Uterus (tissue), 4 donors: ENCODE measurements around the gene BEND6. TPM values are rescaled to one million over a fixed set of nuclear protein-coding genes. Genes with fewer than 3 reads are reported as not detected.

Experiments
- DNase-seq, 2 donors: peaks; one replicate each; pipeline ENCODE4 v3.0.0-alpha.2; 2019 to 2020
- H3K27ac ChIP-seq, 2 donors: fragments of 200-600 bp; sonication (generic); 1 replicate in 1 of 2; 2 replicates in 1 of 2; pipeline ENCODE4 v1.5.1; 2016 to 2018
- H3K27me3 ChIP-seq, 2 donors: fragments of 200-600 bp; sonication (generic); one replicate each; pipeline ENCODE4 v1.5.1; 2018 to 2019; ENCODE audit warnings: control low read depth in 1 of 2
- H3K36me3 ChIP-seq, 2 donors: fragments of 200-600 bp; sonication (generic); one replicate each; pipeline ENCODE4 v1.5.1; 2019; ENCODE audit warnings: control low read depth in 1 of 2
- H3K4me1 ChIP-seq, 2 donors: fragments of 200-600 bp; sonication (generic); one replicate each; pipeline ENCODE4 v1.5.1; 2018 to 2019; ENCODE audit warnings: control low read depth in 1 of 2
- H3K4me3 ChIP-seq, 2 donors: fragments of 200-600 bp; sonication (generic); 1 replicate in 1 of 2; 2 replicates in 1 of 2; pipeline ENCODE4 v1.5.1; 2018 to 2019; ENCODE audit warnings: mild to moderate bottlenecking in 1 of 2
- H3K9me3 ChIP-seq, 2 donors: fragments of 200-600 bp; sonication (generic); one replicate each; pipeline ENCODE4 v1.5.1; 2019; ENCODE audit warnings: control low read depth in 1 of 2
- CTCF ChIP-seq, 4 experiments: fragments of 200-600 bp in 2 of 4; fragments of 450-650 bp in 2 of 4; sonication (generic) in 2 of 4; IDR thresholded peaks; one replicate each; pipeline ENCODE4 v1.5.1; 2016 to 2019; ENCODE audit warnings: antibody characterized with exemption in 4 of 4, mild to moderate bottlenecking in 2 of 4, moderate library complexity in 1 of 4
- POLR2A ChIP-seq, 2 donors: fragments of 450-650 bp; IDR thresholded peaks; one replicate each; pipeline ENCODE4 v1.6.1; 2016; ENCODE audit warnings: antibody characterized with exemption in 2 of 2, mild to moderate bottlenecking in 1 of 2, moderate library complexity in 1 of 2
- intact Hi-C: fragments of 100-400 bp; cut with DNase I; formaldehyde crosslinking; loops from one replicate; pipeline ENCODE4 v1.15.1; 2023; ENCODE audit warnings: low total_unique reads
- total RNA-seq, 4 donors: library from RNA; depleted of rRNA in 3 of 4; stranded (reverse); fragments of >200 nt in 3 of 4; gene quantifications; one replicate each; pipeline versions ENCODE4 v1.1.0 to v1.2.4, GENCODE V29; 2014 to 2023
- donor health status: DM: yes; HTN: yes; CAD: no.

The BEND6 gene
- total RNA-seq, 4 donors from 2014 or later: 3.8 to 10.2 (median 4.5) TPM

GRCh38 chr6:56916849-56917551 is 37.9 kb upstream of the BEND6 start:
- TF ChIP-seq POLR2A (IDR thresholded peaks at IDR 0.05): no peak
- no peak for TF ChIP-seq CTCF (IDR thresholded peaks at IDR 0.05)
- Histone ChIP-seq H3K9me3 (no peaks in the 10 kb centered on the region), H3K27me3 (no peaks in the 10 kb centered on the region), H3K4me1 (no peaks in the 10 kb centered on the region), H3K27ac (no peak overlapping the region), H3K4me3 (no peak overlapping the region), H3K36me3 (no peaks in the 10 kb centered on the region)
- intact Hi-C loops: no loop called here
- DNase-seq: no peak

- H3K27ac ChIP-seq: no peak overlapping the region
- H3K36me3 ChIP-seq: no peaks in the 10 kb centered on the region
- TF ChIP-seq POLR2A (IDR thresholded peaks at IDR 0.05) (no peak), CTCF (IDR thresholded peaks at IDR 0.05) (no peak)
- H3K9me3 ChIP-seq: no peaks in the 10 kb centered on the region
- no peak for DNase-seq
- no peak overlapping the region for H3K4me3 ChIP-seq
- H3K27me3 ChIP-seq: no peaks in the 10 kb centered on the region
- intact Hi-C loops: no loop called here
- H3K4me1 ChIP-seq: no peaks in the 10 kb centered on the region
Observed at GRCh38 chr6:56922645-56923044, 32.3 kb upstream of the BEND6 start.

- no peak overlapping the region for H3K27ac ChIP-seq
Observed at GRCh38 chr6:56923565-56923964, 31.3 kb upstream of the BEND6 start.

GRCh38 chr6:56927538-56928453 is 27.1 kb upstream of the BEND6 start:
- Histone ChIP-seq H3K36me3 (no peaks in the 10 kb centered on the region), H3K4me3 (no peak overlapping the region), H3K27me3 (no peaks in the 10 kb centered on the region), H3K9me3 (no peaks in the 10 kb centered on the region), H3K27ac (no peak overlapping the region), H3K4me1 (no peaks in the 10 kb centered on the region)
- no peak for TF ChIP-seq POLR2A (IDR thresholded peaks at IDR 0.05)
- no peak for TF ChIP-seq CTCF (IDR thresholded peaks at IDR 0.05)
- intact Hi-C loops: no loop called here
- no peak for DNase-seq

More at GRCh38 chr6:56923565-56923964, 31.3 kb upstream of the BEND6 start:
- no peaks in the 10 kb centered on the region for H3K9me3 ChIP-seq
- H3K27me3 ChIP-seq: no peaks in the 10 kb centered on the region
- TF ChIP-seq POLR2A (IDR thresholded peaks at IDR 0.05) (no peak), CTCF (IDR thresholded peaks at IDR 0.05) (no peak)
- intact Hi-C loops: no loop called here
- DNase-seq: no peak
- no peak overlapping the region for H3K4me3 ChIP-seq
- H3K36me3 ChIP-seq: no peaks in the 10 kb centered on the region
- no peaks in the 10 kb centered on the region for H3K4me1 ChIP-seq

- Histone ChIP-seq H3K27me3 (no peaks in the 10 kb centered on the region), H3K4me1 (no peaks in the 10 kb centered on the region), H3K9me3 (no peaks in the 10 kb centered on the region), H3K27ac (no peak overlapping the region), H3K36me3 (no peaks in the 10 kb centered on the region), H3K4me3 (no peak overlapping the region)
- no peak for DNase-seq
- intact Hi-C loops: no loop called here
- no peak for TF ChIP-seq POLR2A (IDR thresholded peaks at IDR 0.05)
- TF ChIP-seq CTCF (IDR thresholded peaks at IDR 0.05): no peak
Observed at GRCh38 chr6:56930846-56931245, 24.1 kb upstream of the BEND6 start.
